Measurements from ENCODE around the gene GNAI3.

GNAI3 gene

GRCh38 chr1:109592916-109593315 is 44.5 kb downstream of the GNAI3 start:
- no peak for DNase-seq (ENCODE audit: low read depth in 2 of 3, low spot score in 2 of 3)

- no peak for DNase-seq (ENCODE audit: low read depth in 2 of 3, low spot score in 2 of 3)
Measured at GRCh38 chr1:109595531-109595930, 47.1 kb downstream of the GNAI3 start.

DNA sequence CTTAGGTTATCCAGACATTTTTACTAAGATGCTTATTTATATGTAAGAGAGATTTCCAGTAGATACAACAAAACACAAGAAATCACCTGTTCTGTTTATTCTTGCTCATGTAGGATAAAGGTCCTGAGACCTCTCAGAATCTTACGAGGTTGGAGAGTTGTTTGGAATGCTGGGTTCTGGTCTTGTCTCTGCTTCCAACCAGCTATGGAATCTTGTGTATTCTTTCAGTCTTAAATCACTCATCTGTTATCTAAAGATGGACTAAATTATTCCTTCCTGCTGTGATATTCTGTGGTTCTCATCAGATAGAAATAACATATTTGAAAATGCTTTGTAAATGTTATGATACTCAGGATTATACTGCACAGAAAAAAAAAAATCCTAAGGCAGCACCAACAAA is 49.7 kb downstream of the GNAI3 start:
- DNase-seq (ENCODE audit: low read depth in 2 of 3, low spot score in 2 of 3) = no peak

DNA sequence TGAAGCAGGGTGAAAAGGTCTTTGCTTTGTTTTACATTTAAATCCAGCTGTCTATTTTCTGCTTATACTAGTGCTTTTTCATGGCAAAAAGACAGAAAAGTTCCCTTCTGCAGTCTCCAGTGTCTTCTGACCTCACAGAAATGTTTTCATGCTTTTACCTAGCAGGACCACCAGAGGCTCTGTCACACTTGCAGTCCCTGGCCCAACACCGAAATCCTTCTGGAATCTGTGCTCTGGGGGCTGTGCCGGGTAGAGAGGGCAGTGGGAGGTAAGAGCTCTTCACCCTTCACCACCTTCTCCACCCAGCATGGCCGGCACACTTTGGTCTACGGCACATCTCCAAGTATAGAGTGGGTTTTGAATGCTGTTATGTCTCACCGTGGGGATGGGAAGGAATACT is 50.2 kb downstream of the GNAI3 start:
- DNase-seq (ENCODE audit: low read depth in 2 of 3, low spot score in 2 of 3) = no peak

DNA sequence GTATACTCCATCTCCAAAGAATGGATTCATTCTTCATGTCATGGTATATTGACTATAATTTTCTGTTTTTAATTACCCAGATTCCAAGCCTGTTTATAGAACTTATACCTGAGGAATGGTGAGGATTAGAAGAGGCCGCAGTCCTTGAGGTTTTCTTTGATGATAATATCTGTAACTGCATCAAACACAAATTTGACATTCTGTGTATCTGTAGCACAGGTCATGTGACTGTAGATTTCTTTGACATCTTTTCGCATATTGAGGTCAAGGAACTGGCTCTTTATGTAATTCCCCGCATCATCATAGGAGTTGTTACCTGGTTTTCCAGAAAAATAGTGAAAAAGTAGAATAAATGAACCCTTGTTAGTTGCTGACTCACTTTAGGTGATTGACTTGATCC is 54.8 kb downstream of the GNAI3 start:
- DNase-seq (ENCODE audit: low read depth in 2 of 3, low spot score in 2 of 3) = no peak

GRCh38 chr1:109605381-109605780 is 57.0 kb downstream of the GNAI3 start:
- no peak for DNase-seq (ENCODE audit: low read depth in 2 of 3, low spot score in 2 of 3)

DNA sequence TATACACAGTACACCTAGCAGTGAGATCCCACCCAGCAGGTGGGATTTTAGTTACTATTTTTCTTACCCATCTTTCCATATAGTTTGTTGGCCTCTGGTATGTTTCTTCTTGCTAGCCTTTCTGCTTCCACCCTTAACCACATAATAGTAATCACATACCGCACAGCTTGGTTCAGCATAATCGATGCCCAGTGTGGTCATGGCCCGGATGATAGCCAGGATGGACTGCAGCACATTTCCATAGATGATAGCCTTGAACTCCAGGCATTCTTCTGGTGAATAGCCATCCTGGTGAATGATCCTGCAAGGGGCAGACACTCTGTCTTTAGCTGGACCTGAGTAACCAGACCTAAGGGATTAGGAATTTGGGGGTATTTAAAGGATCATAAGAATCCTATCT is 61.5 kb downstream of the GNAI3 start:
- no peak for DNase-seq (ENCODE audit: low read depth in 2 of 3, low spot score in 2 of 3)

GRCh38 chr1:109610609-109611307 is 62.3 kb downstream of the GNAI3 start:
- DNase-seq (ENCODE audit: low read depth in 2 of 3, low spot score in 2 of 3) = no peak

DNA sequence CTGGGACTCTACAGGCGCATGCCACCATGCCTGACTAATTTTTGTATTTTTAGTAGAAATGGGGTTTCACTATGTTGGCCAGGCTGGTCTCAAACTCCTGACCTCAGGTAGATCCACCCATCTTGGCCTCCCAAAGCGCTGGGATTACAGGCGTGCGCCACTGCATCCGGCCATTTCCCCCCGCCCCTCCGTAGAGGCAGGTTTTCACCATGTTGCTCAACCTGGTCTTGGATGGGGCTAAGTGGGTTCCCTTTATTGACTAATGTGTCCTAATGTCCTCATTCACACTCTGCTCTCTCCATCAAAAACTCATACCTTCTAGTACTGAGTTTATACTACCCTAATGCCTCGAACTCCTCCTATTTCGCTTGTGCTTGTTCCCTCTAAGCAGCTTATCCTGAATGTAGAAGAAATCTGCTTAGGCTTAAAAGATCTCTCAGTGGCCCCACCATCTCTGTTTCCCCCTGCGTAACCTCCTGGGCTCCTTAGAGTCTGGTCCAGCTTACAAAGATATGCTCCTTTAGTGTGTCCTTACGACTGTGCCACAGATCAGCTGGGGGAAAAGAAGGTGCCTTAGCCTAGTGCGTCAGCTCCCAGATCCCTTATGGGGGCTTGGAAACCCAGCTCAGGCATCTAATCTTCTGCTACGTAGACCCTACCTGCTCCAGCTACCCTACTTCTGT is 63.0 kb downstream of the GNAI3 start:
- no peak for DNase-seq (ENCODE audit: low read depth in 2 of 3, low spot score in 2 of 3)

DNA sequence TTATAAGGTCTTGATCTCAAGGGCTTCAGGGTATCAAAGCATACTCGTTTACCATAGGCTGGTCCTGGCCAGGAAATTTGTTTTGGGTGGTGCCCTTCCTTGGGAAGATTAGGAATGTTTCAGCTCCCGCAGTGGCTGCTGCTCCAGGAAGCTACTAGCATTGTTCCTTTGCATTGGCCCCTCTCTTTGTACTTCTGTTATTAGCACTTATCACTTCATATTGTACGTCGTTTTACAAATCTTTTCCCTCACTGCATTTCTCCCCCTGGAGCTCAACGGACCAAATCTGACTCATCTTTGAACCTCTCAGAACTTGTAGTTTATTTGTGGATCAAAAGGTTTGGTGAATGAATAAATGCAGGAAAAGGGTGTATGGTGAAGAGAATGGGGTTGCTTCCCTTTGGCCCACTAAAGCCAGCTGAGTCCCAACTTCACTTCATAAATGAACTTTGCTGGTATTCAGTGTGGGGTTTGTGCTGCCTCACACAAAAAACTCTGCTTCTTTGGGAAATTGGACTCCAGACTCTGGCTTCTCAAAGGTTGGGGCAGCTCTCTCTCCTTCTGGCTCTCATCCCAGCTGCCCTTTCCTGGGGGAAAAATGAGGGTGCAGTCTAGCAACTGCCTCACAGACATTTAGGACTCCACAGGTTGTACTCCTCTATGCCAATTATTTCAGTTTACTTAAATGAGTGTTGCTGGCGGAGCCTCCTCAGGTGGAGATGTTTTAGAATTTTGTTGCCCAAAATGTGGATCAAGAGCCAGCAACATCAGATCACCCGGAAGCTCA is 65.1 kb downstream of the GNAI3 start:
- no peak for DNase-seq (ENCODE audit: low read depth in 2 of 3, low spot score in 2 of 3)

DNA sequence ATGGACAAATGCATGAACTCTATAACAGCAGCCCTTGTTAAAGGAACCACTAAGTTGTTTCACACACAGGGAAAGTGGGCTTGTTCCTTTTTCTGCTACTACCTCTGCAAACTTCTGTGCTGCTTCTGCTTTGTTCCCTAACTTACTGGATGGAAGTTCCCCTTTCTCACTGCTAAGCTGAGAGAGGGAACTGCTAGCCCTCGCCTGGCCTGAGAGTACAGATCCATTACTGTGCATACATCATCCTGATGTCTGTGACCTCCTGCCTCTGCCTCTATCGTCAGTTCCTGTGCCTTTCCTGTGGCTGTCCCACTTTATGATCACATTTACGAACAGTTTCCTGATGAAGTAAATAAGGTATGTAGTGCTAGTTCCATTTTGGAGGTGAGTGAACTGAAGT is 67.5 kb downstream of the GNAI3 start:
- DNase-seq (ENCODE audit: low read depth in 2 of 3, low spot score in 2 of 3) = no peak

DNA sequence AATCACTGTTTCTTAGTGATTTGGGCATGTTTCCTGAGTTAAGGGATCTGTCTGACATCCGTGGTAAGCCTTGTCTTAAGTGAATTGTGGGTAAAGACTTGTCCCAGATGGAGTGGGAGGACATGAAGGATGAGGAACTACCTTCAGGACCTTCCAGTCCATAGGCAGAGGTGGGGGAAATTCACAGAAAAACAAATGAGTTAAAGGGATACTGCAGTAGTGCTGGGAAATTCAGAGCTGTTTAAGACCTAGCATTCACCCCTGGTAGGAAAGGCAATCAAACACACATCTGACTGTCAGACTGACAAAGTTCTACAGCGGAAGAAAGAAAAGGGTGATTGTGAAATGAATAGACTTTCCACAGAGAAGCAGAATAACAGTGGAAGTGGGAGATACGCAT is 68.0 kb downstream of the GNAI3 start:
- no peak for DNase-seq (ENCODE audit: low read depth in 2 of 3, low spot score in 2 of 3)

- no peak for DNase-seq (ENCODE audit: low read depth in 2 of 3, low spot score in 2 of 3)
Measured at GRCh38 chr1:109617291-109617801, 68.9 kb downstream of the GNAI3 start.

DNA sequence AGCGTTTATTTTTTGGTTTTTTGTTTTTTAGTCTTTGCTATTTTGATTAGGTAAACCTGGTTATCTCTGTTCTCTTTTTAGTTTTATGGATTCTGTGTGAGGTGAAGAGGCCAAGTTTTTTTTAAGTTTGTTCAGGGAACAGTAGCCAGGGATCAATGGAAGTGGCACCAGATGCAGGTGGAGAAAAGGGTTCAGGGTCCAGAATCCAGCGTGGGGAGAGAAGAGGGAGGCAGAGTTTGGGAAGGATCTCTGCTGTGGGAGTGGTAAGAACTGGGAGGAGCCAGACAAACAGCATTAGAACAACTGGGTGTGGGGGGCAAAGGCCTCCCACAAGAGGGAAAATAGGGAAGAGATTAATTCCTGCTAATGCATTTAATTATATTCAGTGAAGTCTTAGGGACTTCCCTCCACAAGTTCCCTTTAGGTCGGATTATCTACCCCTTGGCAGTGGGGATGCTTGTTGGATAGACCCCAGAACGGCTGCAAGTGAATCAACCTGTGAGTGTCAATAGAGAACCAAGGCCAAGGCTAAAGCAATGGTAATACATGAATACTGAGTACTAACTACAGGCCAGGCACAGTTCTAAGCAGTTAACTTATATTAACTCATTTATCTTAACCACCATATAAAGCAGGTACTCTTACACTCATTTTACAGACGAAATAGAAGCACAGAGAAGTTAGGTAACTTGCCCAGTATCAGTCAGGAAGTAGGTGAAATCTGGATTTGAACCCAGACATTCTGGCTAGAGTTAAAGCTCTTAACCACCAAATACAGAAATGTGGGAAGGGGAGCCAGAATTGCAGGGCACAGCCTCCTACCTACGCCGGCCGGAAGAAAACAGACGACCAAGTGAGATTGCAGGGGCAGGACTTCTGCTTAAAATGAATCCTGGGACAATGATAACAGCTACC is 70.5 kb downstream of the GNAI3 start:
- no peak for DNase-seq (ENCODE audit: low read depth in 2 of 3, low spot score in 2 of 3)

DNA sequence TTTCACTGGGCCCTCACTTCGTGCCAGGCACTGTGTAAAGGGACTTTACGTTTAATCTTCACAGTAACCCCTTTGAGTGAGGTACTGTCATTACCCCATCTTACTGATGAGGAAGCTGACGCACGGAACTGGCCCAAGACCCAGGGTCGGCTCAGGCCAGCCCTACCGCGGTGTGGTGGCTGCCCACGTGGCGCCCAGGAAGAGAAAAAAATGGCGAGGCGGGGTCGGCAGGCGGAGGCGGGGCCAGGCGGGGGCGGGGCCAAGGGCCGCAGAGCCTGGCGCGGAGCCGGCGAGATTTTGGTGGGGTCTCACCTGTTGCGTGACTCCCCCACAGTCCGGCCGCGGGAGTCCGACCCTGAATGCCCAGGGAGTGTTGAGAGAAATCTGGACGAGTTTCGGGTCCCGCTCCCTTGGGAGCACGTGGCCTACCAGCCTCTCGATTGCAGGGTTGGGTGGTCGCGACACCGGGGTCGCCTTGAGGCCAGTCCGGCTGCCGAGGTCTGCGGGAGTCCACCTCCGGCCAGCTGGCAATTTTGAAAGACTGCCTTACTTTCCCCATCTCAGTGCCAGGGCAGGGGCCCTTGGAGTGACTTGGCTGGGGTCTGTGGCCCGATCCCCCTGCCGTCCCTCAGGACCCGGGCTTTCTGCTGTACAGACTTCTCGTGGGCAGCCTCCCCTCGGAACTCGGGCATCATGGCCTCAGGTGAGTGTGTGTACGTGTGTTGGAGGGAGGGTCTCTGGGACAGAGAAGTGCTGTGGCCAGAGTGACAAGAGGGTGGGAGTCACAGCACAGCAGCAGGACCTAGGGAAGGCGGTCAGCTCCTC is 71.4 kb downstream of the GNAI3 start, which contains the start of the genes AMPD2 and GNAT2:
Gene AMPD2 (plus strand): TSS at position 262 of the 825 bp plus-strand sequence. CDS start 1,339 bp downstream, outside the sequence.
Gene GNAT2 (minus strand): TSS at position 41 of the 825 bp plus-strand sequence. CDS start 6,746 bp downstream, outside the sequence.
- peak; percentile 63 to 76 (median 67) for DNase-seq (ENCODE audit: low read depth in 2 of 3, low spot score in 2 of 3)

GRCh38 chr1:109620401-109620791 is 72.0 kb downstream of the GNAI3 start:
- no peak for DNase-seq (ENCODE audit: low read depth in 2 of 3, low spot score in 2 of 3)

- peak; percentile 88 to 92 (median 89) for DNase-seq (ENCODE audit: low read depth in 2 of 3, low spot score in 2 of 3)
Measured at GRCh38 chr1:109620841-109621286, 72.4 kb downstream of the GNAI3 start.

DNA sequence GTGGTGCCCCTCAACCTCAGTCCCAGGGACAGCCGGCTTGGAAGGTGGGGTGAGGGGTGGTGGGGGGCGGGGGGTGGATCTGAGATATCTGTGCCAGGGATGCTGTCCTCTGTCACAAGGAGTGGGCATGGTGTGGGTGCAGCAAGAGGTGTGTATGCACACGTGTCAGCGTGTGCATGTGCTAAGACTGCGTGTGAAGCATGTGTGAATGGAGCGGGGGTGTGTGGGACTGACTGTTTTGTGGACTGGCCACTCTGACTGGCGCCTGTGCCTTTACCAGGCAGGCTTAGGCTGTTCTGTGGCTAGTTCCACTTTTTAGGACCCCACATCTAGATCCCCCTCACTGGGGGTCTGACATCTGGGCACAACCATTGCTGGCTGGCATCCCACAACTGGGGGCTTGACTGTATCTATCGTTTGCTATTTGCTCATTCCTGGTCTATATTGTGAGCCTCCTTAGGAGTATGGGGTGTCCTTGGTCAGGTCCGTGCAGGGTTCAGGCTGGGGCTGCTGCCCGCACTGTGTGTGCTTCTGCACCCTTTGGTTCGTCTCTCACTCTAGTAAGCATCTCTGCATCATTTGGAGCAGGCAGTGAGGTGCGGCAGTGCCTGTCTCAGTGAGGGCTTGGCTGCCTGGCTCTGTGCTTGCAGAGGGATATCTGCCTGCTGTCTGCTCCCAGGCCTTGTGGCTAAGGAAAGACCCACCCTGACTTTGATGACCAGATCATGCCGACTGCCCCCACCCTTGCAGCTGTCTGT is 73.1 kb downstream of the GNAI3 start:
- DNase-seq (ENCODE audit: low read depth in 2 of 3, low spot score in 2 of 3) = no peak
